ENCODE data around the gene IL10.

DNA sequence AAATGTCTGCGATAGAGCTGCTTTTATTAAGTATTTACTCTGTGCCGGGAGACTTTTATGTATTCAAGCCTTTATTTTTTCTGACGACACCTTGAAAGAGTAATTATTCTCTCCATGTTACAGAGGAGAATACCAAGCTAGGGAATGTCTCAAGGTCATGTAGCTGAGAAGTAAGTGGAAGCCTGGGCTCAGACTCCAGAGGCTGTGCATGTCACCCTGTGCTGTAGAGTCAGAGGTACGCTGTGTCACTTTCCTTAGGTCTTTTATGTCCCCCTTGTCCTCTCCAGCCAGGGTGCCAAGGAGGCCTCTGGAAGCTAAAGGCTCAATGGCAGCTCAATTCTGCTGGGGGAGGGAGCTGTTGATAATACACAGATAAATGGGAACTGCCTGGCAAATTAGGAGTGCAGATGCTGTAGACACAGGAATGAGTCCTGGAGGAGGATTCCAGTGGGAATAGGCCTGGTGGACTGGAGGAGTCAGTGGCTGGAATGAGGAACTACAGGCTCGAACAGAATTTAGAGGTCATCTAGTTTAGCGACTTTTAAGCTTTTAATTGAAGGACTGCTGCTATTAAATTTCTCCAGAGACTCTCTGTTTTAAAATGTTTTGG, 11.0 kb downstream of the IL10 start:
- TF ChIP-seq POLR2A (IDR thresholded peaks at IDR 0.05; ENCODE audit: low read length), result no peak
- TF ChIP-seq GATA1 (IDR thresholded peaks at IDR 0.05; ENCODE audit: low read depth, low read length), result no peak
